K562 (cell line): ENCODE data around the gene B4GALNT2. TPM values are rescaled to one million over a fixed set of nuclear protein-coding genes. Genes with fewer than 3 reads are reported as not detected.

ENCODE experiments used
- DACH1 ChIP-seq: fragments of 450-650 bp; IDR thresholded peaks from 2 replicates; pipeline ENCODE4 v1.6.1; 2018; ENCODE audit not compliant: partially characterized antibody
- FOSL1 ChIP-seq: fragments of 200-800 bp; sonication (Bioruptor generic); conservative IDR thresholded peaks from 2 replicates; pipeline ENCODE4 v1.6.1; 2016; ENCODE audit warnings: missing genetic modification characterization, missing compliant biosample characterization
- FOXA3 ChIP-seq, 2 experiments: fragments of 450-650 bp in 1 of 2; sonication (generic) in 1 of 2; formaldehyde crosslinking; IDR thresholded peaks in 1 of 2; conservative IDR thresholded peaks in 1 of 2; 2 replicates each; pipeline versions ENCODE4 v1.4.0 to v1.8.0; 2020 to 2022; ENCODE audit warnings: mild to moderate bottlenecking in 2 of 2, missing genetic modification reagents in 1 of 2
- JUN ChIP-seq, 2 experiments: sonication (generic) in 1 of 2; formaldehyde crosslinking in 1 of 2; IDR thresholded peaks; 2 replicates each; pipeline versions ENCODE4 v1.6.1 to v1.8.0; 2012 to 2022; ENCODE audit warnings: borderline replicate concordance in 2 of 2, mild to moderate bottlenecking in 2 of 2, improper control_type of control experiment in 1 of 2, low read depth in 1 of 2, low read length in 1 of 2, missing genetic modification reagents in 1 of 2
- KLF16 ChIP-seq: IDR thresholded peaks from 2 replicates; pipeline ENCODE4 v1.6.1; 2016; ENCODE audit warnings: antibody characterized with exemption
- RB1 ChIP-seq: fragments of 450-650 bp; IDR thresholded peaks from 2 replicates; pipeline ENCODE4 v1.6.1; 2017; ENCODE audit warnings: low read depth, mild to moderate bottlenecking
- SETDB1 ChIP-seq: IDR thresholded peaks from one replicate; pipeline ENCODE4 v1.6.1; 2012; ENCODE audit warnings: low read length, control low read depth, inconsistent platforms
- SMARCA4 ChIP-seq: fragments of 450-650 bp; IDR thresholded peaks from 2 replicates; pipeline ENCODE4 v1.6.1; 2016
- ZFX ChIP-seq: sonication (generic); formaldehyde crosslinking; IDR thresholded peaks from 2 replicates; pipeline ENCODE4 v1.8.0; 2022; ENCODE audit warnings: mild to moderate bottlenecking, missing genetic modification reagents, moderate library complexity
- polyA plus RNA-seq, 8 experiments: library from polyadenylated mRNA; depleted of rRNA in 4 of 8; stranded (reverse) in 5 of 8; unstranded in 3 of 8; fragments of >200 nt; fragmentation: Nextera tagmentation in 2 of 8; fragmentation: Illumina TruSeq in 1 of 8; extraction: Ambion mirVana in 2 of 8; extraction: Trizol in 1 of 8; gene quantifications; 2 replicates each; pipeline versions ENCODE4 v1.2.1 to v1.2.3, GENCODE V29; 2011 to 2014; ENCODE audit warnings: inconsistent platforms in 1 of 8, missing spikeins in 1 of 8
- total RNA-seq, 7 experiments: library from RNA; depleted of rRNA in 6 of 7; stranded (reverse); fragments of >200 nt in 6 of 7; fragmentation: Illumina TruSeq in 2 of 7; extraction: Trizol in 2 of 7; gene quantifications; 2 replicates each; pipeline versions ENCODE4 v1.2.1 to v1.2.3, GENCODE V29; 2011 to 2021; ENCODE audit warnings: low replicate concordance in 1 of 7
- TF ChIP-seq, protein P1 (sequence below), 2 experiments: fragments of 450-650 bp; formaldehyde crosslinking in 1 of 2; IDR thresholded peaks; 2 replicates each; pipeline versions ENCODE4 v1.4.0 to v1.6.1; 2014 to 2020; ENCODE audit warnings: mild to moderate bottlenecking in 2 of 2, borderline replicate concordance in 1 of 2, low read depth in 1 of 2
- TF ChIP-seq, protein P2 (sequence below), 2 experiments: fragments of 450-650 bp in 1 of 2; sonication (generic) in 1 of 2; formaldehyde crosslinking in 1 of 2; IDR thresholded peaks in 1 of 2; conservative IDR thresholded peaks in 1 of 2; 2 replicates each; pipeline versions ENCODE4 v1.6.1 to v1.8.1; 2016 to 2023; ENCODE audit warnings: mild to moderate bottlenecking in 2 of 2, moderate library complexity in 2 of 2, inconsistent platforms in 1 of 2, missing genetic modification reagents in 1 of 2

B4GALNT2 gene
- total and polyA plus RNA-seq, 9 of the 15 experiments (the other 6 are each of a cell fraction or from before 2014, with no cell fraction given) = not detected

DNA sequence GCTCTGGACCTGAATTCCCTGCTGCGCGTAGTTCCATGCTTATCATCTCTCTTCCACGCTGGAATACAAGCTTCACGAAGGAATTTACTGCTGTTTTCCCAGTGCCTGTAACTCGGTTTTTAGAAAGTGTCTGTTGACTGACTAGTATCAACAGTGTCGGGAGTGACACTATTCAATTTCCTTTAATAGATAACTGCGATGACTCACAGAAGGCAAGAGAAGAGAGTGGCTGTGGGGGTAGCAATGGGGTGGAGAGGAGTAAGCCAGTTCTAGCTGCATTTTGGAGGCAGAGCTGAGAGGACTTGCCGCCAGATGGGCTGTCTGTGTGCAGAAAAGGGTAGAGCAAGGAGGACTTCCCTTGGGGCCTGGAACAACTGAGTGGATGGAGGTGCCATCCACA, 25.2 kb downstream of the B4GALNT2 start (continued):
- TF ChIP-seq, protein P1, sequence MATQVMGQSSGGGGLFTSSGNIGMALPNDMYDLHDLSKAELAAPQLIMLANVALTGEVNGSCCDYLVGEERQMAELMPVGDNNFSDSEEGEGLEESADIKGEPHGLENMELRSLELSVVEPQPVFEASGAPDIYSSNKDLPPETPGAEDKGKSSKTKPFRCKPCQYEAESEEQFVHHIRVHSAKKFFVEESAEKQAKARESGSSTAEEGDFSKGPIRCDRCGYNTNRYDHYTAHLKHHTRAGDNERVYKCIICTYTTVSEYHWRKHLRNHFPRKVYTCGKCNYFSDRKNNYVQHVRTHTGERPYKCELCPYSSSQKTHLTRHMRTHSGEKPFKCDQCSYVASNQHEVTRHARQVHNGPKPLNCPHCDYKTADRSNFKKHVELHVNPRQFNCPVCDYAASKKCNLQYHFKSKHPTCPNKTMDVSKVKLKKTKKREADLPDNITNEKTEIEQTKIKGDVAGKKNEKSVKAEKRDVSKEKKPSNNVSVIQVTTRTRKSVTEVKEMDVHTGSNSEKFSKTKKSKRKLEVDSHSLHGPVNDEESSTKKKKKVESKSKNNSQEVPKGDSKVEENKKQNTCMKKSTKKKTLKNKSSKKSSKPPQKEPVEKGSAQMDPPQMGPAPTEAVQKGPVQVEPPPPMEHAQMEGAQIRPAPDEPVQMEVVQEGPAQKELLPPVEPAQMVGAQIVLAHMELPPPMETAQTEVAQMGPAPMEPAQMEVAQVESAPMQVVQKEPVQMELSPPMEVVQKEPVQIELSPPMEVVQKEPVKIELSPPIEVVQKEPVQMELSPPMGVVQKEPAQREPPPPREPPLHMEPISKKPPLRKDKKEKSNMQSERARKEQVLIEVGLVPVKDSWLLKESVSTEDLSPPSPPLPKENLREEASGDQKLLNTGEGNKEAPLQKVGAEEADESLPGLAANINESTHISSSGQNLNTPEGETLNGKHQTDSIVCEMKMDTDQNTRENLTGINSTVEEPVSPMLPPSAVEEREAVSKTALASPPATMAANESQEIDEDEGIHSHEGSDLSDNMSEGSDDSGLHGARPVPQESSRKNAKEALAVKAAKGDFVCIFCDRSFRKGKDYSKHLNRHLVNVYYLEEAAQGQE (IDR thresholded peaks at IDR 0.05; ENCODE audit: borderline replicate concordance) = peak; percentile 81
- TF ChIP-seq, protein P1 (CRISPR knock-in tag; IDR thresholded peaks at IDR 0.05; ENCODE audit: low read depth) = no peak
- TF ChIP-seq FOXA3 (CRISPR knock-in tag; conservative IDR thresholded peaks at IDR 0.05 in 1 of 2, IDR thresholded peaks at IDR 0.05 in 1 of 2) (0 out of 4 replicates have a peak, but pooled peaks of 1 of the 2 experiments have one; percentile 41), SMARCA4 (peak; percentile 36; the same call in 1 of the 2 replicates), FOSL1 (tag) (peak; percentile 85), JUN (IDR thresholded peaks at IDR 0.05; ENCODE audit: borderline replicate concordance, low read depth, low read length) (0 out of 2 replicates have a peak, but pooled peaks have one; percentile 22), JUN (CRISPR knock-in tag; IDR thresholded peaks at IDR 0.05; ENCODE audit: borderline replicate concordance) (no peak), ZFX (CRISPR knock-in tag) (0 out of 2 replicates have a peak, but pooled peaks have one; percentile 16), RB1 (no peak), KLF16 (0 out of 2 replicates have a peak, but pooled peaks have one; percentile 33), DACH1 (peak; percentile 14), SETDB1 (no peak)
- TF ChIP-seq, protein P2, sequence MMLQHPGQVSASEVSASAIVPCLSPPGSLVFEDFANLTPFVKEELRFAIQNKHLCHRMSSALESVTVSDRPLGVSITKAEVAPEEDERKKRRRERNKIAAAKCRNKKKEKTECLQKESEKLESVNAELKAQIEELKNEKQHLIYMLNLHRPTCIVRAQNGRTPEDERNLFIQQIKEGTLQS (IDR thresholded peaks at IDR 0.05) = peak; percentile 69
- TF ChIP-seq, protein P2 (CRISPR knock-in tag; conservative IDR thresholded peaks at IDR 0.05) = no peak
